Body of pancreas (tissue), 4 donors: Measurements from ENCODE around the gene RNFT2.

Source experiments
- POLR2A ChIP-seq, 3 donors: fragments of 450-650 bp; IDR thresholded peaks; one replicate each; pipeline ENCODE4 v1.6.1; 2016; ENCODE audit warnings: antibody characterized with exemption in 3 of 3, mild to moderate bottlenecking in 2 of 3
- TF ChIP-seq, protein P1 (sequence below), 7 experiments: fragments of 450-650 bp in 4 of 7; fragments of 200-600 bp in 3 of 7; sonication (generic) in 3 of 7; IDR thresholded peaks; one replicate each; pipeline ENCODE4 v1.5.1; 2016 to 2019; ENCODE audit warnings: antibody characterized with exemption in 7 of 7

- TF ChIP-seq, protein P1, sequence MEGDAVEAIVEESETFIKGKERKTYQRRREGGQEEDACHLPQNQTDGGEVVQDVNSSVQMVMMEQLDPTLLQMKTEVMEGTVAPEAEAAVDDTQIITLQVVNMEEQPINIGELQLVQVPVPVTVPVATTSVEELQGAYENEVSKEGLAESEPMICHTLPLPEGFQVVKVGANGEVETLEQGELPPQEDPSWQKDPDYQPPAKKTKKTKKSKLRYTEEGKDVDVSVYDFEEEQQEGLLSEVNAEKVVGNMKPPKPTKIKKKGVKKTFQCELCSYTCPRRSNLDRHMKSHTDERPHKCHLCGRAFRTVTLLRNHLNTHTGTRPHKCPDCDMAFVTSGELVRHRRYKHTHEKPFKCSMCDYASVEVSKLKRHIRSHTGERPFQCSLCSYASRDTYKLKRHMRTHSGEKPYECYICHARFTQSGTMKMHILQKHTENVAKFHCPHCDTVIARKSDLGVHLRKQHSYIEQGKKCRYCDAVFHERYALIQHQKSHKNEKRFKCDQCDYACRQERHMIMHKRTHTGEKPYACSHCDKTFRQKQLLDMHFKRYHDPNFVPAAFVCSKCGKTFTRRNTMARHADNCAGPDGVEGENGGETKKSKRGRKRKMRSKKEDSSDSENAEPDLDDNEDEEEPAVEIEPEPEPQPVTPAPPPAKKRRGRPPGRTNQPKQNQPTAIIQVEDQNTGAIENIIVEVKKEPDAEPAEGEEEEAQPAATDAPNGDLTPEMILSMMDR (IDR thresholded peaks at IDR 0.05), result no peak
- no peak for TF ChIP-seq POLR2A (IDR thresholded peaks at IDR 0.05)
Measured at GRCh38 chr12:116855744-116856470, 117.8 kb downstream of the RNFT2 start.
